Measurements from ENCODE around the gene PRND. TPM values are rescaled to one million over a fixed set of nuclear protein-coding genes. Genes with fewer than 3 reads are reported as not detected.

The PRND gene
- total and polyA plus RNA-seq, 2 of the 13 experiments (the other 11 are each of a cell fraction or from before 2014, with no cell fraction given) = not detected

GRCh38 chr20:4720041-4720976 lies 1.4 kb upstream of the PRND start (continued):
- no peak for TF ChIP-seq RBM22 (optimal IDR thresholded peaks at IDR 0.05; ENCODE audit: low read length)
- peak; percentile 56; the same call in 1 of the 2 replicates for TF ChIP-seq THRA (CRISPR knock-in tag; IDR thresholded peaks at IDR 0.05; ENCODE audit: borderline replicate concordance)
- TF ChIP-seq ZNF101 (CRISPR knock-in tag; IDR thresholded peaks at IDR 0.05; ENCODE audit: borderline replicate concordance, low read depth) = no peak
- no peak for TF ChIP-seq ZNF670 (CRISPR knock-in tag; IDR thresholded peaks at IDR 0.05; ENCODE audit: borderline replicate concordance)
- TF ChIP-seq ZBTB10 (CRISPR knock-in tag; IDR thresholded peaks at IDR 0.05; ENCODE audit: borderline replicate concordance) = no peak
- TF ChIP-seq ZFX (CRISPR knock-in tag; IDR thresholded peaks at IDR 0.05; ENCODE audit: low read depth) = peak; percentile 69; the same call in 1 of the 2 replicates
- TF ChIP-seq GTF3A (CRISPR knock-in tag; conservative IDR thresholded peaks at IDR 0.05) = no peak
- no peak for TF ChIP-seq NFKB2 (CRISPR knock-in tag; IDR thresholded peaks at IDR 0.05; ENCODE audit: borderline replicate concordance)
- TF ChIP-seq HNRNPLL (IDR thresholded peaks at IDR 0.05; ENCODE audit: low read depth, low read length, poor library complexity, severe bottlenecking) = peak; percentile 21
- TF ChIP-seq MBNL3 (CRISPR knock-in tag; conservative IDR thresholded peaks at IDR 0.05) = no peak
- no peak for TF ChIP-seq CHCHD3 (CRISPR knock-in tag; IDR thresholded peaks at IDR 0.05)
- no peak for TF ChIP-seq ZNF3 (CRISPR knock-in tag; IDR thresholded peaks at IDR 0.05)
- TF ChIP-seq ZNF547 (CRISPR knock-in tag; IDR thresholded peaks at IDR 0.05) = no peak; the same call in 1 of the 2 replicates
- TF ChIP-seq GRHL1 (CRISPR knock-in tag; conservative IDR thresholded peaks at IDR 0.05) = no peak
- TF ChIP-seq ZNF530 (CRISPR knock-in tag; IDR thresholded peaks at IDR 0.05; ENCODE audit: low read depth) = no peak
- TF ChIP-seq KAT2B (IDR thresholded peaks at IDR 0.05; ENCODE audit: borderline replicate concordance, low read depth, low read length) = no peak
- TF ChIP-seq ZKSCAN8 (CRISPR knock-in tag; IDR thresholded peaks at IDR 0.05; ENCODE audit: borderline replicate concordance) = peak; percentile 63; the same call in 1 of the 2 replicates
- peak; percentile 68; the same call in 1 of the 2 replicates for TF ChIP-seq GLI4 (CRISPR knock-in tag; IDR thresholded peaks at IDR 0.05; ENCODE audit: borderline replicate concordance)
- TF ChIP-seq ZNF496 (CRISPR knock-in tag; IDR thresholded peaks at IDR 0.05; ENCODE audit: insufficient replicate concordance) = no peak
- TF ChIP-seq ZBTB20 (CRISPR knock-in tag; IDR thresholded peaks at IDR 0.05; ENCODE audit: borderline replicate concordance, low read depth) = 0 out of 2 replicates have a peak, but pooled peaks have one; percentile 54
- no peak for TF ChIP-seq TFE3 (CRISPR knock-in tag; IDR thresholded peaks at IDR 0.05)

Data from HepG2 (cell line).